Hepatocyte (in vitro differentiated cells): ENCODE measurements around the gene INSYN1. TPM values are rescaled to one million over a fixed set of nuclear protein-coding genes. Genes with fewer than 3 reads are reported as not detected.

Experiments
- DNase-seq: peaks from one replicate; pipeline ENCODE4 v3.0.0-alpha.2; 2016; ENCODE audit warnings: low spot score
- H2AFZ ChIP-seq: fragments of 200-600 bp; sonication (generic); 2 replicates; pipeline ENCODE4 v1.6.0; 2016; ENCODE audit warnings: antibody characterized with exemption, mild to moderate bottlenecking
- H3K27ac ChIP-seq: fragments of 200-600 bp; sonication (generic); 2 replicates; pipeline ENCODE4 v1.5.1; 2016; ENCODE audit warnings: mild to moderate bottlenecking
- H3K27me3 ChIP-seq: fragments of 200-600 bp; sonication (generic); 2 replicates; pipeline ENCODE4 v1.6.1; 2016
- H3K36me3 ChIP-seq: fragments of 200-600 bp; sonication (generic); replicated peaks from 2 replicates; pipeline ENCODE4 v1.5.1; 2016; ENCODE audit warnings: low read depth; ENCODE audit not compliant: insufficient read depth
- H3K4me1 ChIP-seq: fragments of 200-600 bp; sonication (generic); 2 replicates; pipeline ENCODE4 v1.5.1; 2016; ENCODE audit warnings: mild to moderate bottlenecking, moderate library complexity; ENCODE audit not compliant: insufficient read depth
- H3K4me2 ChIP-seq: fragments of 200-600 bp; sonication (generic); 2 replicates; pipeline ENCODE4 v1.6.0; 2016
- H3K4me3 ChIP-seq: fragments of 200-600 bp; sonication (generic); 2 replicates; pipeline ENCODE4 v1.5.1; 2016; ENCODE audit warnings: mild to moderate bottlenecking
- H3K79me2 ChIP-seq: fragments of 200-600 bp; sonication (generic); 2 replicates; pipeline ENCODE4 v1.6.0; 2017; ENCODE audit warnings: mild to moderate bottlenecking
- H3K9me2 ChIP-seq: fragments of 200-600 bp; sonication (generic); replicated peaks from 2 replicates; pipeline ENCODE4 v1.6.0; 2017; ENCODE audit warnings: mild to moderate bottlenecking; ENCODE audit not compliant: insufficient read depth
- H3K9me3 ChIP-seq: fragments of 200-600 bp; sonication (generic); 2 replicates; pipeline ENCODE4 v1.5.1; 2016; ENCODE audit warnings: low read depth, mild to moderate bottlenecking
- H4K20me1 ChIP-seq: fragments of 200-600 bp; sonication (generic); 2 replicates; pipeline ENCODE4 v1.6.0; 2016; ENCODE audit warnings: mild to moderate bottlenecking; ENCODE audit not compliant: insufficient read depth, poor library complexity, severe bottlenecking
- EZH2 ChIP-seq: fragments of 200-600 bp; sonication (generic); IDR thresholded peaks from 2 replicates; pipeline ENCODE4 v1.6.1; 2016; ENCODE audit warnings: antibody characterized with exemption, mild to moderate bottlenecking, borderline replicate concordance
- EZH2phosphoT487 ChIP-seq: fragments of 200-600 bp; sonication (generic); IDR thresholded peaks from one replicate; pipeline ENCODE4 v1.6.1; 2018; ENCODE audit warnings: antibody characterized with exemption, mild to moderate bottlenecking, low read depth, moderate library complexity; ENCODE audit not compliant: unreplicated experiment, severe bottlenecking
- WGBS: methylation state at CpG from one replicate; pipeline ENCODE4 v1.1.6; 2016; ENCODE audit warnings: low lambda C conversion rate; ENCODE audit errors: missing lambda C conversion rate; 5-methylcytosine and 5-hydroxymethylcytosine counted together
- polyA plus RNA-seq: library from polyadenylated mRNA; unstranded; fragments of >200 nt; fragmentation: Nextera tagmentation; extraction: Ambion mirVana; gene quantifications from 2 replicates; pipeline ENCODE4 v1.2.1, GENCODE V29; 2016
- total RNA-seq: library from RNA; depleted of rRNA; stranded (reverse); fragments of >200 nt; gene quantifications from 2 replicates; pipeline ENCODE4 v1.2.3, GENCODE V29; 2014
- TF ChIP-seq, protein P1 (sequence below): fragments of 200-600 bp; sonication (generic); IDR thresholded peaks from 2 replicates; pipeline ENCODE4 v1.5.1; 2016; ENCODE audit warnings: antibody characterized with exemption, mild to moderate bottlenecking; ENCODE audit not compliant: poor library complexity

The INSYN1 gene
- total and polyA plus RNA-seq, 2 experiments from 2014 or later = 3.3 to 8.1 TPM

DNA sequence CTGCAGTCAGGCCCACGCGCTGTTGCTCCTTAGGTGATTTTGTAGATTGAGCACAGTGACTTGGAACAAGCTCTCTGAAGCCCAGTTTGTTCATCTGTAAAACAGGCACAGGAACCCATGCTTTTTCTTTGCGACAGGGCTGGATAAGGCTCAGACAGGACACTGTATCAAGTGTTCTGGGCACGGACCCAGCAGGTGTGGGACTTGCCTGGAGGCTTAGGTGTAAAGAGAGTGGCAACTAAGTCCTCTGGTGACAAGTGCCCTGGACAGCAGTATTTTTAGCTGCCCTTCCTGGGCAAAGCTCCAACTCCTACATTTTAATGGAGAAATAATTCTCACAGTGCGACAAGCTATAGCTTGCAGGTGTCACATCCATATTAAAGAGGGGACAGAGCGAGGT lies 36.7 kb downstream of the INSYN1 start:
- WGBS = 87% methylated on average over 6 of the region's 6 CpGs

DNA sequence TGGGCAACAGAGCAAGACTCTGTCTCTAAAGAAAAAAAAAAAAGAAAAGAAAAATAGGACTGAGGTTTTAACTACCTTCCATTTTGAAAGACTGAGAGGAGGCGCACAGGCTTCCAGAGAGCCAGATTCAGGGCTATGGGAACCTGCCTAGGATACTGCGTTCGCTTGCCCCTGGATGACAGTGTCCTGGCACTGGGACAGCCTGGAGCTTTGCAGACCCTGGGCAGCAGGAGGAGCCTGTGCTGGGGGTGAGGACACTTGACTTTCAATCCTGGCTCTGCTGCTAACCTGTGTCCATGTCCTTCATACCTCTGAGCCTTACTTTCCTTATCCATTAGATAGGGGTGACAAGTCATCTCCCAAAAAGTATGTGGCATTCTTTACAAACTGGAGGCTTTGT lies 37.7 kb downstream of the INSYN1 start:
- 95% methylated on average over 3 of the region's 3 CpGs for WGBS

More for the DNA sequence above, 36.7 kb downstream of the INSYN1 start:
- no peak overlapping the region for H3K4me2 ChIP-seq
- no peak overlapping the region for H3K4me3 ChIP-seq
- H3K27me3 ChIP-seq = no peaks in the 10 kb centered on the region
- H2AFZ ChIP-seq = no peak overlapping the region
- H3K9me2 ChIP-seq = no peaks in the 10 kb centered on the region
- H3K79me2 ChIP-seq = no peaks in the 10 kb centered on the region
- H3K4me1 ChIP-seq = no peaks in the 10 kb centered on the region
- H3K27ac ChIP-seq = no peak overlapping the region
- H3K36me3 ChIP-seq = no peaks in the 10 kb centered on the region
- TF ChIP-seq EZH2phosphoT487 (no peak), EZH2 (no peak)
- TF ChIP-seq, protein P1, sequence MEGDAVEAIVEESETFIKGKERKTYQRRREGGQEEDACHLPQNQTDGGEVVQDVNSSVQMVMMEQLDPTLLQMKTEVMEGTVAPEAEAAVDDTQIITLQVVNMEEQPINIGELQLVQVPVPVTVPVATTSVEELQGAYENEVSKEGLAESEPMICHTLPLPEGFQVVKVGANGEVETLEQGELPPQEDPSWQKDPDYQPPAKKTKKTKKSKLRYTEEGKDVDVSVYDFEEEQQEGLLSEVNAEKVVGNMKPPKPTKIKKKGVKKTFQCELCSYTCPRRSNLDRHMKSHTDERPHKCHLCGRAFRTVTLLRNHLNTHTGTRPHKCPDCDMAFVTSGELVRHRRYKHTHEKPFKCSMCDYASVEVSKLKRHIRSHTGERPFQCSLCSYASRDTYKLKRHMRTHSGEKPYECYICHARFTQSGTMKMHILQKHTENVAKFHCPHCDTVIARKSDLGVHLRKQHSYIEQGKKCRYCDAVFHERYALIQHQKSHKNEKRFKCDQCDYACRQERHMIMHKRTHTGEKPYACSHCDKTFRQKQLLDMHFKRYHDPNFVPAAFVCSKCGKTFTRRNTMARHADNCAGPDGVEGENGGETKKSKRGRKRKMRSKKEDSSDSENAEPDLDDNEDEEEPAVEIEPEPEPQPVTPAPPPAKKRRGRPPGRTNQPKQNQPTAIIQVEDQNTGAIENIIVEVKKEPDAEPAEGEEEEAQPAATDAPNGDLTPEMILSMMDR = no peak
- H4K20me1 ChIP-seq = no peaks in the 10 kb centered on the region
- H3K9me3 ChIP-seq = no peaks in the 10 kb centered on the region
- DNase-seq = no peak

DNA sequence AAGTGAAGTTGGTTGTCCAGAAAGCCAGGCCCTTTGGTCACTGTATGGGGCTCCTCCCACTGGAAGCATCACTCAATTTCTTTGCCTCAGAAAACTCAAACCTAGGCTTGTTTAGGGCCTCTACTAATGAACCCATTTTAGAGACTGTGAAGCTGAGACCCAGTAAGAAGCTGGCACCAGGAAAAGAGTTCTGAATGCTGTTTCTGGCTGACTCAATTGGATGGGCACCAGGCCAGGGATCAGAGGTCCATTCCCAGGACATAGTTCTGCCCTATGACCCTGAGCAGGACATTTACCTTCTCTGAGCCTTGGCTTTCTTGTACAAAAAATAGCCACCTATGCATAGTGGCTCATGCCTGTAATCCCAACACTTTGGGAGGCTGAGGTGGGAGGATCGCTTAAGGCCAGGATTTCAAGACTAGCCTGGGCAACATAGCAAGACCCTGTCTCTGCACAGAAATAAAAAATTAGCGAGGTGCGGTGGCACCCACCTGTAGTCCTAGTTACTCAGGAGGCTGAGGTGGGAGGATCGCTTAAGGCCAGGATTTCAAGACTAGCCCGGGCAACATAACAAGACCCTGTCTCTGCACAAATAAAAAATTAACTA lies 38.4 kb downstream of the INSYN1 start:
- WGBS = 86% methylated on average over 5 of the region's 5 CpGs
- no peaks in the 10 kb centered on the region for H3K9me3 ChIP-seq
- H3K4me2 ChIP-seq = no peak overlapping the region
- no peaks in the 10 kb centered on the region for H4K20me1 ChIP-seq
- no peak for DNase-seq
- no peaks in the 10 kb centered on the region for H3K27me3 ChIP-seq
- H3K4me3 ChIP-seq = no peak overlapping the region
- no peak overlapping the region for H2AFZ ChIP-seq
- H3K4me1 ChIP-seq = no peaks in the 10 kb centered on the region
- H3K27ac ChIP-seq = no peak overlapping the region
- no peaks in the 10 kb centered on the region for H3K79me2 ChIP-seq
- TF ChIP-seq, protein P1 = no peak
- no peak for TF ChIP-seq EZH2phosphoT487
- no peak for TF ChIP-seq EZH2
- H3K9me2 ChIP-seq = no peaks in the 10 kb centered on the region
- no peaks in the 10 kb centered on the region for H3K36me3 ChIP-seq

More for the DNA sequence above, 37.7 kb downstream of the INSYN1 start:
- Histone ChIP-seq H3K9me2 (no peaks in the 10 kb centered on the region), H3K4me1 (no peaks in the 10 kb centered on the region), H4K20me1 (no peaks in the 10 kb centered on the region), H3K79me2 (no peaks in the 10 kb centered on the region), H3K4me3 (no peak overlapping the region), H2AFZ (no peak overlapping the region), H3K27ac (no peak overlapping the region), H3K4me2 (no peak overlapping the region), H3K36me3 (no peaks in the 10 kb centered on the region), H3K27me3 (no peaks in the 10 kb centered on the region), H3K9me3 (no peaks in the 10 kb centered on the region)
- TF ChIP-seq EZH2phosphoT487 (no peak), EZH2 (no peak)
- TF ChIP-seq, protein P1 = no peak
- no peak for DNase-seq

DNA sequence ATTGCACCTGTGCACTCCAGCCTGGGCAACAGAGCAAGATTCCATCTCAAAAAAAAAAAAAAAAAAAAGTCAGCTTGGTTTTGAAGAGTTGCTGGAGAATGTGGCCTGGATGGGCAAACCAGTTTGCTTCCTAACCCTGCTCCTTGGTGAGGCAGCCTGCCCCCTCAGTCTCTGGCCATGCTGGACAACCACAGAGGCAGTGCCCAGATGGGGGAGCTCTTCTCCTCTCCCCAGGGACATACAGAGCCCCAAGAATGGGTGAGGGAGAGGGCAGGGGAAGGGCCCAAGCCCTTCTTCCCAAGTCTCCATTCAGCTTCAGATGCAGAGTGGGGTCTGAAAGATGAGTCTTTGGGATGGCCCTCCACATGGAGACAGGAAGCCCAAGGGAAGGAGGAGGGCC lies 41.0 kb downstream of the INSYN1 start:
- Histone ChIP-seq H3K4me2 (no peak overlapping the region), H2AFZ (no peak overlapping the region), H3K79me2 (no peaks in the 10 kb centered on the region), H4K20me1 (no peaks in the 10 kb centered on the region), H3K27ac (no peak overlapping the region), H3K36me3 (no peaks in the 10 kb centered on the region), H3K27me3 (no peaks in the 10 kb centered on the region), H3K9me3 (no peaks in the 10 kb centered on the region), H3K4me3 (no peak overlapping the region), H3K9me2 (no peaks in the 10 kb centered on the region), H3K4me1 (no peaks in the 10 kb centered on the region)
- DNase-seq = no peak
- TF ChIP-seq EZH2phosphoT487 (no peak), EZH2 (no peak)
- TF ChIP-seq, protein P1 = no peak
